Panc1 (cell line): ENCODE results near the gene SHB. TPM values are rescaled to one million over a fixed set of nuclear protein-coding genes. Genes with fewer than 3 reads are reported as not detected.

Source experiments
- ATAC-seq: fragments of 200-7000 bp; cut with Tn5 transposase; 2 replicates; pipeline ENCODE4 v1.9.1; 2020; ENCODE audit warnings: mild to moderate bottlenecking, moderate library complexity
- BruUV-seq: library from RNA; stranded (reverse); fragments of 400-500 nt; replicated peaks from 2 replicates; lab custom pipeline; 2021; lab: Mats Ljungman, UMichigan
- CTCF ChIA-PET: fragments of 300-600 bp; sonication (Branson Sonifier 250); formaldehyde crosslinking; loops from one replicate; lab custom pipeline; 2022; ENCODE audit warnings: antibody characterized with exemption; lab: Charles Lee
- POLR2A ChIA-PET: fragments of 300-600 bp; sonication (Branson Sonifier 250); formaldehyde crosslinking; loops from one replicate; lab custom pipeline; 2022; ENCODE audit warnings: antibody characterized with exemption; lab: Charles Lee
- DNase-seq: peaks from one replicate; pipeline ENCODE4 v3.0.0-alpha.2; 2010; ENCODE audit warnings: low read depth, low spot score
- H3K27ac ChIP-seq: 2 replicates; pipeline ENCODE4 v1.5.1; 2011; ENCODE audit warnings: mild to moderate bottlenecking, low read length, inconsistent platforms
- H3K27me3 ChIP-seq: fragments of 200-500 bp; sonication (Bioruptor generic); 2 replicates; pipeline ENCODE4 v1.6.0; 2014; ENCODE audit warnings: low read length, inconsistent platforms; ENCODE audit not compliant: control insufficient read depth, insufficient read depth
- H3K36me3 ChIP-seq: fragments of 200-500 bp; sonication (Bioruptor generic); 2 replicates; pipeline ENCODE4 v1.5.1; 2014; ENCODE audit warnings: inconsistent platforms, mild to moderate bottlenecking, low read length, moderate library complexity; ENCODE audit not compliant: control insufficient read depth, insufficient read depth
- H3K4me1 ChIP-seq: 2 replicates; pipeline ENCODE4 v1.5.1; 2011; ENCODE audit warnings: inconsistent platforms, mild to moderate bottlenecking, low read length, moderate library complexity; ENCODE audit not compliant: control insufficient read depth, insufficient read depth
- H3K4me3 ChIP-seq, 2 experiments: 2 replicates each; pipeline ENCODE4 v1.5.1; 2011 to 2012; ENCODE audit warnings: low read depth in 2 of 2, low read length in 2 of 2, mild to moderate bottlenecking in 2 of 2, inconsistent platforms in 1 of 2, moderate library complexity in 1 of 2
- H3K9me3 ChIP-seq: fragments of 200-500 bp; sonication (Bioruptor generic); 2 replicates; pipeline ENCODE4 v1.5.1; 2014; ENCODE audit warnings: low read depth, mild to moderate bottlenecking, inconsistent platforms, low read length, moderate library complexity; ENCODE audit not compliant: control insufficient read depth, insufficient read depth
- POLR2AphosphoS5 ChIP-seq: IDR thresholded peaks from 2 replicates; pipeline ENCODE4 v1.6.1; 2012; ENCODE audit warnings: mild to moderate bottlenecking, low read depth, low read length, moderate library complexity
- REST ChIP-seq, 2 experiments: IDR thresholded peaks; 2 replicates each; pipeline ENCODE4 v1.6.1; 2011 to 2012; ENCODE audit warnings: low read depth in 2 of 2, control low read depth in 1 of 2, low read length in 1 of 2, mild to moderate bottlenecking in 1 of 2, moderate library complexity in 1 of 2; ENCODE audit not compliant: insufficient read depth in 1 of 2
- SIN3A ChIP-seq: IDR thresholded peaks from 2 replicates; pipeline ENCODE4 v1.6.1; 2012; ENCODE audit warnings: low read depth, mild to moderate bottlenecking, low read length, moderate library complexity, borderline replicate concordance; ENCODE audit not compliant: insufficient read depth
- TCF7L2 ChIP-seq: IDR thresholded peaks from 2 replicates; pipeline ENCODE4 v1.6.1; 2011; ENCODE audit warnings: mild to moderate bottlenecking, low read depth, low read length, inconsistent platforms
- in situ Hi-C: cut with HindIII; loops from 2 replicates; pipeline ENCODE4 v1.10.0; 2016; ENCODE audit warnings: low sequenced_read_pairs, low pct_unique_long_range_greater_than_20kb
- intact Hi-C: fragments of 100-400 bp; cut with micrococcal nuclease; formaldehyde crosslinking; loops from one replicate; pipeline ENCODE4 v1.10.0; 2022; ENCODE audit not compliant: unreplicated experiment
- total RNA-seq: library from RNA; stranded (reverse); gene quantifications from one replicate; pipeline ENCODE4 v1.2.1, GENCODE V29; 2021; ENCODE audit not compliant: unreplicated experiment
- TF ChIP-seq, protein P1 (sequence below): fragments of 450-650 bp; IDR thresholded peaks from 2 replicates; pipeline ENCODE4 v1.5.1; 2017; ENCODE audit warnings: mild to moderate bottlenecking

SHB gene
- total RNA-seq, 1 experiment from 2014 or later, result 59.9 TPM

- H3K9me3 ChIP-seq, result no peaks in the 10 kb centered on the region
- BruUV-seq, result no TSS peak
- no peaks in the 10 kb centered on the region for H3K27me3 ChIP-seq
- intact Hi-C loops (loop anchor here (5.0 kb wide), 1 partner anchor 51 kb away; the partner anchor contains the start of gene SHB), in situ Hi-C loops (no loop called here)
- TF ChIP-seq TCF7L2 (no peak), REST (IDR thresholded peaks at IDR 0.05; ENCODE audit: insufficient read depth in 1 of 2, low read depth in 2 of 2, low read length in 1 of 2) (no peak), POLR2AphosphoS5 (no peak), SIN3A (no peak)
- TF ChIP-seq, protein P1, sequence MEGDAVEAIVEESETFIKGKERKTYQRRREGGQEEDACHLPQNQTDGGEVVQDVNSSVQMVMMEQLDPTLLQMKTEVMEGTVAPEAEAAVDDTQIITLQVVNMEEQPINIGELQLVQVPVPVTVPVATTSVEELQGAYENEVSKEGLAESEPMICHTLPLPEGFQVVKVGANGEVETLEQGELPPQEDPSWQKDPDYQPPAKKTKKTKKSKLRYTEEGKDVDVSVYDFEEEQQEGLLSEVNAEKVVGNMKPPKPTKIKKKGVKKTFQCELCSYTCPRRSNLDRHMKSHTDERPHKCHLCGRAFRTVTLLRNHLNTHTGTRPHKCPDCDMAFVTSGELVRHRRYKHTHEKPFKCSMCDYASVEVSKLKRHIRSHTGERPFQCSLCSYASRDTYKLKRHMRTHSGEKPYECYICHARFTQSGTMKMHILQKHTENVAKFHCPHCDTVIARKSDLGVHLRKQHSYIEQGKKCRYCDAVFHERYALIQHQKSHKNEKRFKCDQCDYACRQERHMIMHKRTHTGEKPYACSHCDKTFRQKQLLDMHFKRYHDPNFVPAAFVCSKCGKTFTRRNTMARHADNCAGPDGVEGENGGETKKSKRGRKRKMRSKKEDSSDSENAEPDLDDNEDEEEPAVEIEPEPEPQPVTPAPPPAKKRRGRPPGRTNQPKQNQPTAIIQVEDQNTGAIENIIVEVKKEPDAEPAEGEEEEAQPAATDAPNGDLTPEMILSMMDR, result no peak
- H3K4me3 ChIP-seq, result no peak overlapping the region
- ChIA-PET POLR2A (no interaction called here), CTCF (no interaction called here)
- DNase-seq, result no peak
- peaks cover 60% of the 10 kb centered on the region for H3K4me1 ChIP-seq
- H3K36me3 ChIP-seq, result peaks cover 2% of the 10 kb centered on the region; the same call in 1 of the 2 replicates
- ATAC-seq, result no peak
- peak overlapping the region; percentile 92 for H3K27ac ChIP-seq
These were observed 53.1 kb downstream of the SHB start for GRCh38 chr9:38015906-38016305.

GRCh38 chr9:38015266-38015665, 53.8 kb downstream of the SHB start:
- in situ Hi-C loops, result no loop called here
- ChIA-PET POLR2A (no interaction called here), CTCF (no interaction called here)
- Histone ChIP-seq H3K9me3 (no peaks in the 10 kb centered on the region), H3K4me3 (no peak overlapping the region), H3K27me3 (no peaks in the 10 kb centered on the region), H3K36me3 (peaks cover 2% of the 10 kb centered on the region; the same call in 1 of the 2 replicates), H3K4me1 (peaks cover 59% of the 10 kb centered on the region), H3K27ac (0 out of 2 replicates have a peak overlapping the region, but pooled peaks have one; percentile 92)
- DNase-seq (no peak), ATAC-seq (no peak)
- TF ChIP-seq, protein P1, result no peak
- TF ChIP-seq REST (IDR thresholded peaks at IDR 0.05; ENCODE audit: insufficient read depth in 1 of 2, low read depth in 2 of 2, low read length in 1 of 2), result no peak
- TSS peak; percentile 50 for BruUV-seq
- intact Hi-C loops, result loop anchor here (5.0 kb wide), 1 partner anchor 52 kb away; the partner anchor contains the start of gene SHB
